GM06990 (cell line): Measurements from ENCODE around the gene SATB2.

Source experiments
- DNase-seq: peaks from one replicate; pipeline ENCODE4 v3.0.0-alpha.2; 2011; ENCODE audit not compliant: insufficient read length; ENCODE audit errors: extremely low read depth
- H3K27me3 ChIP-seq: replicated peaks from 2 replicates; pipeline ENCODE4 v1.6.0; 2011; ENCODE audit warnings: low read length; ENCODE audit not compliant: control insufficient read depth, insufficient read depth
- H3K36me3 ChIP-seq: 2 replicates; pipeline ENCODE4 v1.5.1; 2011; ENCODE audit warnings: low read length; ENCODE audit not compliant: control insufficient read depth, insufficient read depth
- H3K4me3 ChIP-seq: replicated peaks from 2 replicates; pipeline ENCODE4 v1.5.1; 2011; ENCODE audit warnings: low read depth, mild to moderate bottlenecking, control low read depth, low read length
- CTCF ChIP-seq: IDR thresholded peaks from 2 replicates; pipeline ENCODE4 v1.5.1; 2011; ENCODE audit warnings: low read length, control low read depth, mild to moderate bottlenecking, inconsistent platforms; ENCODE audit not compliant: insufficient read depth, poor library complexity, severe bottlenecking

Gene SATB2

GRCh38 chr2:199455545-199456382 lies 2.0 kb downstream of the SATB2 start:
- H3K4me3 ChIP-seq, result peak overlapping the region; percentile 78

GRCh38 chr2:199455210-199455544 lies 2.6 kb downstream of the SATB2 start:
- H3K4me3 ChIP-seq, result no peak overlapping the region; the same call in 1 of the 2 replicates

More at GRCh38 chr2:199455545-199456382, 2.0 kb downstream of the SATB2 start:
- Histone ChIP-seq H3K36me3 (no peaks in the 10 kb centered on the region), H3K27me3 (no peaks in the 10 kb centered on the region; the same call in none of the 2 replicates)
- DNase-seq, result no peak
- no peak for TF ChIP-seq CTCF

GRCh38 chr2:199452991-199453379 lies 4.8 kb downstream of the SATB2 start:
- TF ChIP-seq CTCF, result no peak
- Histone ChIP-seq H3K36me3 (no peaks in the 10 kb centered on the region), H3K4me3 (no peak overlapping the region), H3K27me3 (no peaks in the 10 kb centered on the region; the same call in none of the 2 replicates)
- DNase-seq, result no peak

More at GRCh38 chr2:199455210-199455544, 2.6 kb downstream of the SATB2 start:
- no peak for DNase-seq
- Histone ChIP-seq H3K36me3 (no peaks in the 10 kb centered on the region), H3K27me3 (no peaks in the 10 kb centered on the region; the same call in none of the 2 replicates)
- TF ChIP-seq CTCF, result no peak

- Histone ChIP-seq H3K27me3 (no peaks in the 10 kb centered on the region; the same call in none of the 2 replicates), H3K36me3 (no peaks in the 10 kb centered on the region), H3K4me3 (no peak overlapping the region)
- no peak for DNase-seq
- TF ChIP-seq CTCF, result no peak
Measured at GRCh38 chr2:199452260-199452990, 5.3 kb downstream of the SATB2 start.

GRCh38 chr2:199449956-199450355 lies 7.8 kb downstream of the SATB2 start:
- Histone ChIP-seq H3K36me3 (no peaks in the 10 kb centered on the region), H3K27me3 (no peaks in the 10 kb centered on the region), H3K4me3 (no peak overlapping the region)
- no peak for DNase-seq
- TF ChIP-seq CTCF, result no peak
